GM21367 (cell line): ENCODE data around the gene RIT2.

Experiments
- ATAC-seq: cut with Tn5 transposase; IDR thresholded peaks from one replicate; pipeline ENCODE4 v1.9.1; 2021; ENCODE audit not compliant: unreplicated experiment

RIT2 gene

GRCh38 chr18:43115076-43115921, at the start of gene RIT2:
TSS of gene RIT2 (minus strand) at chr18:43115685.
- ATAC-seq, result no peak

- ATAC-seq, result no peak
Observed at GRCh38 chr18:43161528-43161927, 46.0 kb upstream of the RIT2 start.

GRCh38 chr18:43160509-43160908, 45.0 kb upstream of the RIT2 start:
- ATAC-seq, result no peak

GRCh38 chr18:43159926-43160325, 44.4 kb upstream of the RIT2 start:
- ATAC-seq, result no peak

GRCh38 chr18:43159086-43159770, 43.7 kb upstream of the RIT2 start:
- ATAC-seq, result no peak

- ATAC-seq, result no peak
Observed at GRCh38 chr18:43158381-43158780, 42.9 kb upstream of the RIT2 start.

GRCh38 chr18:43155842-43156241, 40.4 kb upstream of the RIT2 start:
- no peak for ATAC-seq

GRCh38 chr18:43148231-43148630, 32.7 kb upstream of the RIT2 start:
- ATAC-seq, result no peak

- no peak for ATAC-seq
Observed at GRCh38 chr18:43141208-43141607, 25.7 kb upstream of the RIT2 start.

- ATAC-seq, result no peak
Observed at GRCh38 chr18:43139288-43139946, 23.9 kb upstream of the RIT2 start.

- no peak for ATAC-seq
Observed at GRCh38 chr18:43134876-43135275, 19.4 kb upstream of the RIT2 start.

- no peak for ATAC-seq
Observed at GRCh38 chr18:43130716-43131260, 15.3 kb upstream of the RIT2 start.

GRCh38 chr18:43129946-43130524, 14.6 kb upstream of the RIT2 start:
- no peak for ATAC-seq

- ATAC-seq, result no peak
Observed at GRCh38 chr18:43125471-43125870, 10.0 kb upstream of the RIT2 start.

- ATAC-seq, result no peak
Observed at GRCh38 chr18:43122955-43123354, 7.5 kb upstream of the RIT2 start.

- ATAC-seq, result no peak
Observed at GRCh38 chr18:43116699-43117294, 1.3 kb upstream of the RIT2 start.

GRCh38 chr18:43113220-43113895, 2.1 kb downstream of the RIT2 start:
- no peak for ATAC-seq

- no peak for ATAC-seq
Observed at GRCh38 chr18:43108882-43109281, 6.6 kb downstream of the RIT2 start.

GRCh38 chr18:43108469-43108868, 7.0 kb downstream of the RIT2 start:
- ATAC-seq, result no peak

GRCh38 chr18:43093646-43094045, 21.8 kb downstream of the RIT2 start:
- no peak for ATAC-seq
